ENCODE results near the gene ENOX1. TPM values are rescaled to one million over a fixed set of nuclear protein-coding genes. Genes with fewer than 3 reads are reported as not detected.
"Not testable (repeated sequence)": the region's sequence is repeated elsewhere in the genome, so short reads cannot be mapped to it uniquely, and the experiment has no call there.

Gene ENOX1
- polyA plus RNA-seq, 12 donors, result 8.0 to 13.5 (median 10.3) TPM; not detected in 1

DNA sequence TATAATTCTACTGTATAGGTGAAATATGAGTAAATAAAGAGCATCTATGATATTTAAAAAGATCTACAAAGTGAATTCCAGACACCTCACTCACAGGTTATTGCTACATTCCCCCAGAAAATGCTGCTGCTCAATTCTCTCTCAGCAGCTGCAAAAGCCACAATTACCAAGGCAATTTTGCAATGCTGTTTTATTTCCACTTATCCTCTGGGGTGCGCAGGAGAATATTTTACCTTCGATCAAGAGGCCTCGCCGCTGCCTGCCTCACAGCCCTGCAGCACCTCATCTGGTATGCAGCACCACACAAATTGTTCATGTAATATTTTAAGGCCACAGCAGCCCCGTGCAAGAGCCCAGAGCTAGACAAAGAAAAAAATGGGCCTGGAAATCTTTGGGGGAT lies 430.2 kb downstream of the ENOX1 start:
- no peak for DNase-seq

DNA sequence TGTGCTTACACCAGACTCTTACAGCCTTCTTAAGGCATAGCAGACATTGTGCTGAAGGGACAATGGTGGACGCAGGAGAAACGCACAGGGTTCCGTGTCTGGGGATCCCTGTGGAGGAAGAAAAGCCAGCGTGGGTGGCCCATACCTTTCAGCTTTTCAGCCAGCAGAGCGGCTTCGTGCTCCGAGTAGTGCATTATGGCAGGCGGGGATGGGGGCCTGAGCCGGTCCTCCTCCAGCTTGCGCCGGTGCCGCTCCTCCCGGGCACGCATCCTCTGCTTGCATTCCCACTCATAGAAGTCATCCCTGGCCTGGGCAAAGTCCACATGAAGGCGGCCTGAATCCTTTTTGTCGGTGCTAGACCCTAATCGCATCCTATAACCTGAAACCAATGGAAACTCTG lies 431.0 kb downstream of the ENOX1 start:
- no peak for DNase-seq

GRCh38 chr13:43354153-43354945 lies 432.4 kb downstream of the ENOX1 start:
- DNase-seq, result no peak

- no peak for DNase-seq
Observed at GRCh38 chr13:43353631-43354030, 433.1 kb downstream of the ENOX1 start.

- not testable (repeated sequence) for DNase-seq
Observed at GRCh38 chr13:43351612-43352011, 435.2 kb downstream of the ENOX1 start.

DNA sequence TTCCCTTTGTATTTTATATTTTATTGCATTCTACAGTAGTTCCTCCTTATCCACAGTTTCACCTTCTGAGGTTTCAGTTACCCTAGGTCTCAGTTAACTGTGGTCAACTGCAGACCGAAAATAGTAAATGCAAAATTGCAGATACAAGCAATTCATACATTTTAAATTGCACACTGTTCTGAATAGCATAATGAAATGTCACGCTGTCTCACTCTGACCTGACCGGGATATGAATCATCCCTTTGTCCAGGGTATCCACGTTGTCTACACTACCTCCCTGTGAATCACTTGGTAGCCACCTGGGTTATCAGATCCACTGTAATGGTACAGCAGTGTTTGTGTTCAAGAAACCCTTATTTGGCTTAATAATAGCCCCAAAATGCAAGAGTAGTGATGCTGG lies 438.4 kb downstream of the ENOX1 start:
- DNase-seq, result no peak

- no peak for DNase-seq
Observed at GRCh38 chr13:43347877-43348276, 438.9 kb downstream of the ENOX1 start.

DNA sequence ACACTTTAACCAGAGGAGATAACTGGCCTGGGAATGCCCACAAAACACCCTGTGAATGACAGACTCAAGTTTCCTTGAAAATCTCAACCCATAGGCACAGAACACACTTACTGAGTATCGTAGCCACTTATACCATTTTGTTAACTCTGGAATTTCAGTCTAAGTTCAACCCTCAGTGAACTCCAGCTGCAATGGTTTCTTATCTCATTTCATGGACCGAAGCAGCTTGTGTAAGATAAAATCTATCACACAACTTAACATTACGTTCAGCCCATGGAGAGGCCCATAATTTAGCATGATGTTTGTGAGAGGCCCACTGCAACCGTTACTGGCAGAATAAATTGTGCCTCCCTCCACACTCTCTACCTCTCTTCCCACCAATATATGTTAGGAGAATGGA lies 440.3 kb downstream of the ENOX1 start:
- no peak for DNase-seq

DNA sequence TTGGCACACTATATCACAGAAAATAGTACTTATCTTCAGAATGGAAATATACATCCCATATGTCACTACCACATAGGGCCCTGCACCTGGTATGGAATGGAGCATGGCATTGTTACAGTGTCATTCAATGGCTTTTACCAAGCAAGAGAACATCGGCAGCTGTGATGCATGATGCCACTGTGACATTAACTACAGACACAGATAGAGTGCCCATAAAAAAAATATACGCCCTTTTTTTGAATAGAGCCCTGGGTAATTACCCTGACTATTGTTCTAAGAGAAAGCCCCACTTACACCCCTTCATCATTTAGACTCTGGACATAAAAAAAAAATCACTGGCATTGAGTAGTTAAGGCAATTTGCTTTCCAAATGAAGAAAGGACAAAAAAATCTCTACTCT lies 443.1 kb downstream of the ENOX1 start:
- DNase-seq, result no peak

DNA sequence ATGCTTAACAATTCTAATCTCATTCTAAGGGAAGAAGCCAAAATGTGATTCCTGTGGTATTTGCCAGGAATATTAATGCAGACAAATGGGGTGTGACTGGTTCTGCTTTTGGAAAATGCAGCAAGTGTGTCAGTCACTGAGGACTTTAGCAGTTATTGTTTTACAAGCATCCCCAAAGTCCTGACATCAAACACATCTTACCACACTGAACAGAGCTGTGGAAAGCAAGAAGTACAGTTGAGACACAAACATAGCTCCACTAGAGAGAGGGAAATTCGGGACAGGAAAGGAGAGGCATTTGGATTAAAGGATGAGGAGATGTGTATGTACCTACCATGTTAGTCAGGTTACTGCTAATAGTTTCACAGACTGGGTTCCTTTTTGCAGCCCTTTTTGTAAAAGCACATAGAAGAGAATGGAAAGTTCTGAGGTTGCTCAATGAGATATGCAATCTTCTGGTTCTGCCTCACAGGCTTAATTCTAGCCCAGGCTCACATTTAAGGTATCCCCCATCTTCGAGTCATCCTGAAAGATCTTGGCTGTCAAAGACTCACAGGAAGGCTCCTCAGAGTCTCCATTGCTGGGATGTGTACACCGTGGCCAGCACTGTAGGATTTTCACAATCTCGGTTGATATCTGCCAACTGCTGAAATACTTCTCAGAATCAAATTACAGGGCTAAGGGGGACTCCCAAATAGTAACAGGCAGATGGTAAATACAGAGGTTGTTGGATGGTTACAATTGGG lies 446.8 kb downstream of the ENOX1 start:
- DNase-seq, result no peak

DNA sequence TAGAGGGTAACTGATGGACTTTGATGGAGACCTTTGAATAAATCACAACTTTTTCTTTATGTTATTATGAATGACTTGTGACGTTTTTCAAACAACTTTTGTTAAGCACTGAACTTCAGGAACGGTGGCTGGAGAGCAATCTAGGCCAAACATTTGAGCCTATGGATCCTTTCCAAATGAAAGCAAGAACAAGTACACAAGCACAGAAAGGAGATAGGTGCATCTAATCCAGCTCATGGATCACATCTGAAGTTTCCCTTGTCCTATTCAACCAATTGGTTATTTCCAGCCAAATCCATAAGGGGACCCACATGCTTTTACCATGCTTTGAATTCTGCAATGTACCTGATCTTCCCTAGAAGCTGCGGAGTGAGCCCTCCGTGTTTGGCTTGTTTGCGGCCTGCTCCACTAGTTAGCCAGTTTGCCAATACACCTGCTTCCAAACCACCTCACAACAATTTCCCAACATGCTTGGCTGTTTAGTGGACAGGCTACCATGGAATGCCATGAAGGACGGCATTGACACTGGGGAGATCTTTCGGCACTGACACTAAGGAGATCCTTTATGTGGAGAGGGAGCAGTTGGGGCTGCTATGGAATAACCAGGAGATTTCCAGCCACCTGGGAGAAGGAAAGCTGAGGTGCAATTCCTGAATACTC lies 447.5 kb downstream of the ENOX1 start:
- no peak for DNase-seq

- peak; percentile 49 for DNase-seq
Observed at GRCh38 chr13:43335764-43336163, 451.0 kb downstream of the ENOX1 start.

- no peak for DNase-seq
Observed at GRCh38 chr13:43333176-43333575, 453.6 kb downstream of the ENOX1 start.

- DNase-seq, result peak; percentile 50
Observed at GRCh38 chr13:43331672-43332071, 455.1 kb downstream of the ENOX1 start.

- DNase-seq, result no peak
Observed at GRCh38 chr13:43329702-43330101, 457.1 kb downstream of the ENOX1 start.

GRCh38 chr13:43328907-43329306 lies 457.9 kb downstream of the ENOX1 start:
- no peak for DNase-seq

DNA sequence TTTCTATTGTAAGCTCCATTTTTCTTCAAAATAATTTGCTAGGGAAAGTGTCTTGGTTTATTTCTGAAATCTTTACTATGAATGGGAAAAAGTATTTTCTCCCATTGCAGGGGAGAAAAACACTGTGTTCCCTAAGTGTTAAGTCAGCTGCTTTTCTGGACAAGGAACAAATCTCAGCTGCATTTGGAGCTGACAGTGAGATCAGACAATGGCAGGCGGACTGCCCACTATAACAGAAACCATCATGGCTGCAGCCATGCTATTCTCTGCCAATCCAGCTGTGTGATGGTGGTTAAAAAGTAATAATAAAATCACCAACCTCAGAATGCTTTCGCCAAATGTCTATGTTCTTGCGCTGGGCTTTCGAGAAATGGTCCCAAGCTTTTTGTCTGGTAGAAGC lies 460.7 kb downstream of the ENOX1 start:
- no peak for DNase-seq

DNA sequence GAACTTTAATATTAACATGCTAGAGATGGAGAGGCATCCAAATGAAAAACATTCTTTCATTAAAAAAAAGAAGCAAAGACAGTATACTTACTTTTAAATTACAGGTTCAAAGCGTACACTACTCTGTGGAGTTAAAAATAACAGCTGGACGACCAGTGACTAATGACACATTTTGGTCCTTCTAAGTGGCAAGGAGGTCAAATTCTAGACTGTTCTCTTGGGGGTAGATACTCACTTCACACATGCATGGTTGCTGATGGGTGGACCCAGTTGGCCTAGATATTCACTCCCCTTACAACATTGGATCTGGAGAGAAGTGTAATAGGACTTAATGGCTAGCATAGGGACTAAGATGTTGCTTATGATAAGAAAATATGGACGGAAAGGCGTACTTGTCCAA lies 461.1 kb downstream of the ENOX1 start:
- no peak for DNase-seq

DNA sequence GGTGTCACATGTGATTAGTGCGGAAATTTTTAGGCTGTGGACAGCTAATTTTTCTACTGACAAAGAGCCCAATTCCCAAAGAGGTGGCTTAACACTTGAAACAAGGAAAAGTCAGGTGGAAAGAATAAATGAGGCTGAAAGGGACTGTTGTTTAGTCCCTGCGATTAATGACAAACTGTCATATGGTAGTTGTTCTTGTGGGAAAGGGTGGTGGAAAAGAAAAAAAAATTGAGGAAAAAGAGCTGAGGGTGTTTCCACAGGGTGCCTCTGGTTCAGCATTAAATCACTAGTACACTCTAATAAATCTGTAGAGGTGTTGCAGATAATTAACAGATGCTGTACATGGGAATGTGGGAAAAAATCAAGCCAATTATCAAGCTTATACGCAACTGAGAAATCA lies 462.6 kb downstream of the ENOX1 start:
- no peak for DNase-seq

DNA sequence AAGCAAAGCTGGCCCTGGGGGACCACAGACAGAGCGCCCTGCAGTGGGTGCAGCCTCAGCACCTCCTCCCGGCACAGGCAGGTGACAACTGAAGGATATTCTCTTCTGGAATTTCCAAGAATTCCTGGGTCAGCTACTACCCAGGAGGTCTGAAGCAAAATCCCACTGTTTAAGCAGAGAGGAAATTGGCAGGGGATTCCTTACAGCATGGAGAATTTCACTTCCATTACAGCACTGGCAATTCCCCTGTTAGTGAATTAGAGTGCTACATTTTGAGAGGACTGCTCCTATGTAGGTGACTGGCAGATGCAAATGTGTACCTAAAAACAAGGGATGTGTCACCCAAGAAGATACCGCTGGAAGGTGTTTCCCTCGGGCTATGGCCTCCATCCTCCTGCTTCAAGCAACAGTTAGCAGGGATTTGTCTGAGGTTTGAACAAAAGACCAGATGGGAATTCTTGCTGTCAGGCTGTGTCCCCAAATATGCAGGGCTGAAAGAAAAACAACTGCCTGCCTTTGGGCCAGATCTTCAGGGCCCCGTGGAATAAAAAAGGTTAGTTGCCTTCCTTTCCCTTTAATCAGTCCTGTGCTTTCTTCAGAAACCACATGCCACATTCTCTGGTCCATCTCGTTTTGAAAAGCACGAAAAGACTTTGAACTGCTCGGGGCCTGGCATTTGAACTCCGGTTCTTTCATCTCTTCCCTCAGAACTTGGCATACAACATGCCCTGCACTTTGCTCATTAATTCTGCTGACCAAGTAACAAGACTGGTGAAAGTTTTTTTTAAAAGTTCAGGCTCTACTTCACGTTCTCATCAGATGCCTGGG lies 466.9 kb downstream of the ENOX1 start:
- DNase-seq, result no peak

DNA sequence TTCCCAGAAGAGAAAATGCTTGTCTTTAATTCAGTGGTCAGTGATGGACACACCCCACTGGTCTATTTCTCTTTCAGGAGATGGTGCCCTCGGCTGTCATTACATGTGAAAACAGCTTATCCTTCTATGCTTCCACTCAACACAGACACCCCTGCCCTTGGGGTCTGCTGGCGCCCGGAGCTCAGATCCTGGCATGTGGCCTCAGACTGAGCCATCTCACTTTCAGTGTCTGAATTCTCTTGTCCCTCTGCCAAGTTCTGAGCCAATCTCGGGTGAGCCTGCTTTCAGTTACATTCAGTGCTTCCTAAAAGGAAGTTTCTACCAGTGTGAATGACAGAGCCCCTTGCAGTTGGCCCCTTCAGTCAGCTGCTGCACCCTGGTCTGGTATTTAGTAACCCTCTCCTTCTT lies 469.8 kb downstream of the ENOX1 start:
- DNase-seq, result peak; percentile 65

DNA sequence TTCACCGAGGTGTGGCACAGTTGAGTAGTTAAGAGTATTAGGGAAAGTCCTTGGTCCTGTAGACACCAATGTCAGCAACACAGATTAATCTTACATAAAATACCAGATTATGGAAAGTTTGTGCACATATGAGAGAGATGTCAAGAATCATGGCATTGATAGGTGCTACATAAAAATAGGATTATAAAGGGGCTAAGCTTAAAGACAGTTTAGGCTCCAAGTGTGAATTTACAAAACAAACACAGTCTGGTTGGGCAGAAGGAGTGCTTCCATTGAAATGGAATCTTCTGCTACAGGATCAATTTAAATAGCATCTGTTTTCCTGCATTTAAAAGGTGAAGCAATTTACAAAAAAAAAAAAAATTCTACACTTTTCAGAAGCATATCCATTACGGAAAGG lies 470.5 kb downstream of the ENOX1 start:
- no peak for DNase-seq

Data from muscle of arm (tissue), 12 donors.